PFSK-1 (cell line): ENCODE data around the gene KANSL1L.

ENCODE experiments used
- POLR2AphosphoS5 ChIP-seq: IDR thresholded peaks from 2 replicates; pipeline ENCODE4 v1.6.1; 2012; ENCODE audit warnings: low read depth, mild to moderate bottlenecking, control low read depth, low read length, moderate library complexity
- TAF1 ChIP-seq: IDR thresholded peaks from 2 replicates; pipeline ENCODE4 v1.6.1; 2012; ENCODE audit warnings: low read length, control low read depth, borderline replicate concordance; ENCODE audit not compliant: insufficient read depth

DNA sequence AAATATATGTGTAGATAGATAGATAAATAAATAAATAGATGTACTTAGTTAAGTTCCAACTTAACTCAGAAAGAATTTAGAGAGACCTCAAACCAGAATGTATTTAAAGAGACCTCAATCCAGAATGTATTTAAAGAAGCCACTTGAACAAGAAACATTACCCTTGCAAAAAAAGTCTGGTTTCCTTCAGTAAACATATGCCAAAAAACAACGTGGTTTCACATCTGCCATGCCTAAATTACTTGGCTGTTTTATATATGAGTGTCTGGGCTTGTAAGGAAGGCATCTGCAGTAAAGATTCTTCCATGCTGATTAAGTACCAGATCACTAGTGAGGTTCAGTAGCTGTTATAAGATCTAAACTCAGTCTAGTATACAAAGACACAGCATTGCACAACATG, 197.9 kb downstream of the KANSL1L start:
- TF ChIP-seq TAF1: no peak
- no peak for TF ChIP-seq POLR2AphosphoS5
